Natural killer cell (primary cell): ENCODE measurements around the gene RRP12. TPM values are rescaled to one million over a fixed set of nuclear protein-coding genes. Genes with fewer than 3 reads are reported as not detected.

Experiments
- ATAC-seq, 3 donors: fragments of 150-1000 bp in 2 of 3; fragments of 200-7000 bp in 1 of 3; cut with Tn5 transposase; 1 replicate in 1 of 3; 2 replicates in 2 of 3; pipeline ENCODE4 v1.10.0; 2021; ENCODE audit warnings: mild to moderate bottlenecking in 2 of 3, moderate library complexity in 2 of 3
- DNase-seq, 2 donors: peaks; one replicate each; pipeline versions ENCODE4 v3.0.0 to v3.0.0-alpha.2; 2013 to 2021; ENCODE audit warnings: mixed read lengths in 1 of 2
- H3K27ac ChIP-seq: one replicate; pipeline ENCODE4 v1.5.1; 2013; ENCODE audit warnings: mild to moderate bottlenecking, low read length
- H3K27me3 ChIP-seq: one replicate; pipeline ENCODE4 v1.6.1; 2013; ENCODE audit warnings: low read length; ENCODE audit not compliant: control insufficient read depth, insufficient read depth
- H3K36me3 ChIP-seq: one replicate; pipeline ENCODE4 v1.6.1; 2013; ENCODE audit warnings: low read length; ENCODE audit not compliant: control insufficient read depth, insufficient read depth
- H3K4me1 ChIP-seq: one replicate; pipeline ENCODE4 v1.6.1; 2013; ENCODE audit warnings: low read length; ENCODE audit not compliant: control insufficient read depth, insufficient read depth
- H3K4me3 ChIP-seq: one replicate; pipeline ENCODE4 v1.5.1; 2013; ENCODE audit warnings: low read length
- H3K9me3 ChIP-seq: one replicate; pipeline ENCODE4 v1.6.1; 2013; ENCODE audit warnings: low read length; ENCODE audit not compliant: control insufficient read depth, insufficient read depth
- H3K27ac Mint-ChIP-seq, 2 donors: one replicate each; pipeline ENCODE4 v1.8.0; 2022; ENCODE audit warnings: mild to moderate bottlenecking in 2 of 2, mixed read lengths in 2 of 2, moderate library complexity in 1 of 2
- H3K27me3 Mint-ChIP-seq, 2 donors: one replicate each; pipeline ENCODE4 v1.8.0; 2022; ENCODE audit warnings: low read depth in 2 of 2, mixed read lengths in 2 of 2
- H3K36me3 Mint-ChIP-seq: one replicate; pipeline ENCODE4 v1.8.0; 2022; ENCODE audit warnings: mixed read lengths
- H3K4me1 Mint-ChIP-seq, 2 donors: one replicate each; pipeline ENCODE4 v1.8.0; 2022; ENCODE audit warnings: mixed read lengths in 2 of 2
- H3K4me3 Mint-ChIP-seq: one replicate; pipeline ENCODE4 v1.8.0; 2022; ENCODE audit warnings: mild to moderate bottlenecking, moderate library complexity, mixed read lengths
- H3K9me3 Mint-ChIP-seq, 2 donors: one replicate each; pipeline ENCODE4 v1.8.0; 2022; ENCODE audit warnings: mixed read lengths in 2 of 2
- WGBS: methylation state at CpG from one replicate; pipeline ENCODE4 v1.1.7; 2013; ENCODE audit warnings: missing lambda C conversion rate; ENCODE audit not compliant: insufficient coverage; 5-methylcytosine and 5-hydroxymethylcytosine counted together
- intact Hi-C: fragments of 100-400 bp; cut with micrococcal nuclease; formaldehyde crosslinking; loops from one replicate; pipeline ENCODE4 v1.14.2; 2022
- total RNA-seq, 4 donors: library from RNA; stranded (reverse); fragments of 120-200 nt in 1 of 4; gene quantifications; one replicate each; pipeline versions ENCODE4 v1.2.3 to v1.2.4, GENCODE V29; 2013 to 2022
- TF ChIP-seq, protein P1 (sequence below): fragments of 200-600 bp; IDR thresholded peaks from one replicate; pipeline ENCODE4 v1.8.0; 2022; ENCODE audit warnings: antibody characterized with exemption

The RRP12 gene
- total RNA-seq, 3 donors from 2014 or later (not counting 1 experiment from before 2014, with no cell fraction given): 60.1 to 234 (median 79.2) TPM

DNA sequence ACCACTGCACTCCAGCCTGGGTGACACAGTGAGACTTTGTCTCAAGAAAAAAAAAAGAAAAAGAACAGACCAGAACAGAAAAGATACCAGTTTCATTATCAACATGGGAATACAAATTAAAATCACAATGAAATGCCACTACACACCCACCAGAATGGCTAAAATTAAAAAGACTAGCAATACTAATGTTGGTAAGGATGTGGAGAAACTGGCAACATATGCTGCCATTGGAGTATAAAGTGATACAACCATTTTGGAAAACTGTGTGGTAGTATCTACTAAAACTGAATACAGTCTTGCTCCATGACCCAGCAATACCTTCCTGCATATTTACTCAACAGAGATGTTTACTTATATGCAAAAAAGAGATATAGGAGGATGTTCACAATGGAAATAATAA lies 2.9 kb upstream of the RRP12 start:
- Mint-ChIP-seq H3K4me3 (no peak overlapping the region), H3K4me1 (peaks cover 24 to 30% of the 10 kb centered on the region in 2 donors), H3K27ac (peak overlapping the region in 1 of 2 donors; percentile 62), H3K9me3 (no peaks in the 10 kb centered on the region), H3K27me3 (no peaks in the 10 kb centered on the region), H3K36me3 (no peaks in the 10 kb centered on the region)
- Histone ChIP-seq H3K27me3 (no peaks in the 10 kb centered on the region), H3K27ac (no peak overlapping the region), H3K36me3 (no peaks in the 10 kb centered on the region), H3K4me1 (peaks cover 42% of the 10 kb centered on the region), H3K4me3 (no peak overlapping the region), H3K9me3 (no peaks in the 10 kb centered on the region)
- no peak for DNase-seq
- no peak for ATAC-seq
- intact Hi-C loops: loop anchor here (10.0 kb wide), 1 partner anchor 69 kb away; the partner anchor contains the start of gene FRAT2
- TF ChIP-seq, protein P1, sequence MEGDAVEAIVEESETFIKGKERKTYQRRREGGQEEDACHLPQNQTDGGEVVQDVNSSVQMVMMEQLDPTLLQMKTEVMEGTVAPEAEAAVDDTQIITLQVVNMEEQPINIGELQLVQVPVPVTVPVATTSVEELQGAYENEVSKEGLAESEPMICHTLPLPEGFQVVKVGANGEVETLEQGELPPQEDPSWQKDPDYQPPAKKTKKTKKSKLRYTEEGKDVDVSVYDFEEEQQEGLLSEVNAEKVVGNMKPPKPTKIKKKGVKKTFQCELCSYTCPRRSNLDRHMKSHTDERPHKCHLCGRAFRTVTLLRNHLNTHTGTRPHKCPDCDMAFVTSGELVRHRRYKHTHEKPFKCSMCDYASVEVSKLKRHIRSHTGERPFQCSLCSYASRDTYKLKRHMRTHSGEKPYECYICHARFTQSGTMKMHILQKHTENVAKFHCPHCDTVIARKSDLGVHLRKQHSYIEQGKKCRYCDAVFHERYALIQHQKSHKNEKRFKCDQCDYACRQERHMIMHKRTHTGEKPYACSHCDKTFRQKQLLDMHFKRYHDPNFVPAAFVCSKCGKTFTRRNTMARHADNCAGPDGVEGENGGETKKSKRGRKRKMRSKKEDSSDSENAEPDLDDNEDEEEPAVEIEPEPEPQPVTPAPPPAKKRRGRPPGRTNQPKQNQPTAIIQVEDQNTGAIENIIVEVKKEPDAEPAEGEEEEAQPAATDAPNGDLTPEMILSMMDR: no peak

DNA sequence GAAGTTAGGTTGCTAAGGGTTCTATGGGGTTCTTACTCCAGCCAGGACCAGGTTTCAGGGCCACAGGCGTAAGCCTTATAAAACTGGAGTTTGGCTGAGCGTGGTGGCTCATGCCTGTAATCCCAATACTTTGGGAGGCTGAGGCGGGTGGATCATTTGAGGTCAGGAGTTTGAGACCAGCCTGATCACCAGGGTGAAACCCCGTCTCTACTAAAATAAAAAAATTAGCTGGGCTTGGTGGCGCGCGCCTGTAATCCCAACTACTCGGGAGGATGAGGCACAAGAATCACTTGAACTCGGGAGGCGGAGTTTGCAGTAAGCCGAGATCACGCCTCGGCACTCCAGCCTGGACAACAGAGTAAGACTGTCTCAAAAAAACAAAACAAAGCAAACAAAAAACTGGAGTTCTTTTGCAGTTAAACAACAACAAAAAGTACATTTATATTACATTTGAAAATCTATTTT lies 347 bp upstream of the RRP12 start:
- H3K4me3 ChIP-seq: peak overlapping the region; percentile 82
- intact Hi-C loops: loop anchor here (1.0 to 10.0 kb wide), 4 partner anchors 13 to 97 kb away; partner anchors contain the start of genes FRAT2, MMS19 and UBTD1
- H3K4me1 ChIP-seq: peaks cover 20% of the 10 kb centered on the region
- Mint-ChIP-seq H3K9me3 (no peaks in the 10 kb centered on the region), H3K4me3 (peak overlapping the region; percentile 96), H3K27ac (peak overlapping the region; percentile 91 to 97), H3K36me3 (no peaks in the 10 kb centered on the region), H3K27me3 (no peaks in the 10 kb centered on the region), H3K4me1 (peaks cover 14 to 15% of the 10 kb centered on the region in 2 donors)
- DNase-seq (no peak), ATAC-seq (no peak)
- WGBS: 75% methylated on average over 13 of the region's 13 CpGs
- TF ChIP-seq, protein P1: no peak
- no peaks in the 10 kb centered on the region for H3K27me3 ChIP-seq
- H3K9me3 ChIP-seq: no peaks in the 10 kb centered on the region
- H3K27ac ChIP-seq: peak overlapping the region; percentile 94
- peaks cover under 1% of the 10 kb centered on the region for H3K36me3 ChIP-seq

DNA sequence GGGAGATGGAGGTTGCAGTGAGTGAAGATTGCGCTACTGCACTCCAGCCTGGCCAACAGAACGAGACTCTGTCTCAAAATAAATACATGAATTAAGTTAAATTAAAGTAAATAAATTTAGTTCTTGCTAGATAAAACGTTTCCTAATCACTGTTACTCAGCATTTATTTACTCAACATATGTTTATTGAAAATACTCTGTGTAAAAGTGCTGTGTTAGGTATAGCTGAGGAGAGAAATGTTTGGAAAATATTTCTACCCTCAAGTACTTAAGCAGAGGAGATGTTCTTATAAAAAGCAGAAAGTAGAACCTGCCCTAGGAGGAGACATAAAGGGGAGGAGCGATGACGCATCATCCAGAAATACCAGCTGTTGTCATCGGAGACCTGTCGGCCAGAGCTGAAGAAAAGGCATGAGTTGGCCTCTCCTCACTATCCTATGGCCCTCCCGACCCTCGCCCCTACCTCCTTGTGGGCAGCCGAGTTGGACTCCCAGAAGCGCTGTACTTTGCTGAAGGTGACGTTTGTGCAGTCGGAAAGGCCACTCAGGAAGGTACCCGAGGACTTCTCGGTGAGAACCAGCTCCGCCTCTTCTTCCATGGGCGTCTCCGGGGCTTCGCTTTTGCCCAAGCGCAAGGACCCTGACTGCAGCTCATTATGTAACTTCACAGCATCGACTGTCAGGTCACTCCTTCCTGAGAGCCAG lies 1.1 kb downstream of the RRP12 start:
- H3K9me3 Mint-ChIP-seq: no peaks in the 10 kb centered on the region
- H3K27ac ChIP-seq: peak overlapping the region; percentile 94
- peak overlapping the region; percentile 96 for H3K4me3 Mint-ChIP-seq
- H3K4me3 ChIP-seq: peak overlapping the region; percentile 82
- no peaks in the 10 kb centered on the region for H3K27me3 Mint-ChIP-seq
- intact Hi-C loops: loop anchor here (1.0 to 10.0 kb wide), 4 partner anchors 15 to 99 kb away; partner anchors contain the start of genes EXOSC1, FRAT2, MMS19 and UBTD1
- TF ChIP-seq, protein P1: no peak
- no peaks in the 10 kb centered on the region for H3K9me3 ChIP-seq
- peaks cover 14 to 15% of the 10 kb centered on the region in 2 donors for H3K4me1 Mint-ChIP-seq
- H3K4me1 ChIP-seq: peaks cover 20% of the 10 kb centered on the region
- peak overlapping the region; percentile 91 to 97 for H3K27ac Mint-ChIP-seq
- ATAC-seq: peak in 1 of 3 donors; percentile 8
- DNase-seq: peak; percentile 25 to 40
- H3K36me3 Mint-ChIP-seq: no peaks in the 10 kb centered on the region
- peaks cover 8% of the 10 kb centered on the region for H3K36me3 ChIP-seq
- H3K27me3 ChIP-seq: no peaks in the 10 kb centered on the region
- 44% methylated on average over 18 of the region's 21 CpGs for WGBS
